Measurements from ENCODE around the gene NAV1. TPM values are rescaled to one million over a fixed set of nuclear protein-coding genes. Genes with fewer than 3 reads are reported as not detected.
A peak's percentile ranks its signal among the peaks of the same experiment; 100 is the strongest.
"Not testable (repeated sequence)": the region's sequence is repeated elsewhere in the genome, so short reads cannot be mapped to it uniquely, and the experiment has no call there.

The NAV1 gene
- total RNA-seq, result 10 to 100 TPM; 16.3 to 32.1 TPM

GRCh38 chr1:201538612-201539551 is at the start of gene NAV1:
Gene NAV1 (plus strand): TSS chr1:201539127. CDS start chr1:201622885, 83,758 bp downstream.
- Histone ChIP-seq H3K4me3 (peak within 1 kb of the TSS; percentile 58 to 68), H3K4me1 (peaks cover 0 to 75% of the 10 kb centered on the region in 2 donors), H3K9me3 (no peaks in the 10 kb centered on the region), H3K27ac (peak within 1 kb of the TSS; percentile 74 to 86), H3K27me3 (no peaks in the 10 kb centered on the region), H3K36me3 (no peaks in the 10 kb centered on the region)
- TF ChIP-seq CTCF (IDR thresholded peaks at IDR 0.05), result no peak
- peak; percentile 83 for DNase-seq (ENCODE audit: low spot score)

GRCh38 chr1:201489643-201490261 is 49.2 kb upstream of the NAV1 start:
- Histone ChIP-seq H3K27ac (peak overlapping the region; percentile 3 to 54), H3K4me1 (peaks cover 0 to 78% of the 10 kb centered on the region in 2 donors), H3K27me3 (no peaks in the 10 kb centered on the region), H3K36me3 (peaks cover 62% of the 10 kb centered on the region), H3K4me3 (no peak overlapping the region), H3K9me3 (no peaks in the 10 kb centered on the region)
- no peak for TF ChIP-seq CTCF (IDR thresholded peaks at IDR 0.05)
- no peak for DNase-seq (ENCODE audit: low spot score)

GRCh38 chr1:201490708-201491131 is 48.2 kb upstream of the NAV1 start:
- Histone ChIP-seq H3K27me3 (no peaks in the 10 kb centered on the region), H3K4me1 (peaks cover 0 to 84% of the 10 kb centered on the region in 2 donors), H3K4me3 (no peak overlapping the region), H3K36me3 (peaks cover 61% of the 10 kb centered on the region), H3K9me3 (no peaks in the 10 kb centered on the region), H3K27ac (peak overlapping the region; percentile 7 to 15)
- no peak for TF ChIP-seq CTCF (IDR thresholded peaks at IDR 0.05)
- DNase-seq (ENCODE audit: low spot score), result no peak

- Histone ChIP-seq H3K4me1 (peaks cover 0 to 89% of the 10 kb centered on the region in 2 donors), H3K27ac (peak overlapping the region; percentile 20 to 30)
Measured at GRCh38 chr1:201491896-201492511, 46.9 kb upstream of the NAV1 start.

GRCh38 chr1:201493026-201493656 is 45.8 kb upstream of the NAV1 start:
- Histone ChIP-seq H3K27ac (peak overlapping the region in 1 of 2 donors; percentile 26), H3K4me1 (peaks cover 0 to 91% of the 10 kb centered on the region in 2 donors), H3K36me3 (peaks cover 38% of the 10 kb centered on the region)
- H3K4me3 ChIP-seq; DNase-seq (ENCODE audit: low spot score); H3K9me3 ChIP-seq; H3K27me3 ChIP-seq: not testable (repeated sequence)

More at GRCh38 chr1:201491896-201492511, 46.9 kb upstream of the NAV1 start:
- Histone ChIP-seq H3K36me3 (peaks cover 49% of the 10 kb centered on the region), H3K4me3 (no peak overlapping the region), H3K9me3 (no peaks in the 10 kb centered on the region), H3K27me3 (no peaks in the 10 kb centered on the region)
- no peak for DNase-seq (ENCODE audit: low spot score)
- TF ChIP-seq CTCF (IDR thresholded peaks at IDR 0.05), result no peak

All from right atrium auricular region (tissue), 2 donors.